Kidney (tissue), 14 donors: ENCODE results near the gene TECPR1. TPM values are rescaled to one million over a fixed set of nuclear protein-coding genes. Genes with fewer than 3 reads are reported as not detected.
A peak's percentile ranks its signal among the peaks of the same experiment; 100 is the strongest.

Source experiments
- DNase-seq, 5 donors: peaks; one replicate each; pipeline ENCODE4 v3.0.0-alpha.2; 2013 to 2020
- FAIRE-seq: peaks from 2 replicates; lab custom pipeline; 2012; peaks lifted over from hg19 to GRCh38; lab: Jason Lieb, UNC
- H3K27ac ChIP-seq, 2 donors: one replicate each; pipeline ENCODE4 v1.7.0; 2013; ENCODE audit warnings: low read depth in 2 of 2, low read length in 2 of 2, inconsistent platforms in 1 of 2
- H3K27me3 ChIP-seq: one replicate; pipeline ENCODE4 v1.7.1; 2013; ENCODE audit warnings: low read length, inconsistent platforms; ENCODE audit not compliant: control insufficient read depth, insufficient read depth
- H3K36me3 ChIP-seq, 3 donors: one replicate each; pipeline versions ENCODE4 v1.7.0 to v1.7.1; 2013; ENCODE audit warnings: low read length in 3 of 3, control low read depth in 1 of 3, inconsistent platforms in 1 of 3; ENCODE audit not compliant: insufficient read depth in 3 of 3, control insufficient read depth in 2 of 3
- H3K4me1 ChIP-seq, 3 donors: one replicate each; pipeline versions ENCODE4 v1.7.0 to v1.7.1; 2013; ENCODE audit warnings: low read length in 3 of 3, inconsistent platforms in 1 of 3, low read depth in 1 of 3; ENCODE audit not compliant: control insufficient read depth in 2 of 3, insufficient read depth in 2 of 3
- H3K4me3 ChIP-seq, 3 donors: one replicate each; pipeline versions ENCODE4 v1.7.0 to v1.8.1; 2013; ENCODE audit warnings: low read length in 3 of 3, control low read depth in 1 of 3, inconsistent platforms in 1 of 3
- H3K9ac ChIP-seq, 3 donors: one replicate each; pipeline versions ENCODE4 v1.7.0 to v1.7.1; 2013; ENCODE audit warnings: low read length in 3 of 3, control low read depth in 1 of 3, inconsistent platforms in 1 of 3
- H3K9me3 ChIP-seq, 3 donors: one replicate each; pipeline versions ENCODE4 v1.7.0 to v1.7.1; 2013; ENCODE audit warnings: low read length in 3 of 3, control low read depth in 1 of 3, inconsistent platforms in 1 of 3; ENCODE audit not compliant: control insufficient read depth in 2 of 3, insufficient read depth in 1 of 3
- intact Hi-C: fragments of 100-400 bp; cut with DNase I; formaldehyde crosslinking; loops from one replicate; pipeline ENCODE4 v1.11.1; 2022
- polyA plus RNA-seq: library from polyadenylated mRNA; stranded (reverse); fragments of 350-450 nt; fragmentation: Illumina TruSeq; extraction: RNeasy Lipid Tissue Mini Kit (QIAGEN cat#74804); gene quantifications from one replicate; pipeline ENCODE4 v1.2.3, GENCODE V29; 2014; ENCODE audit warnings: low read depth, low replicate concordance; ENCODE audit not compliant: insufficient read depth
- total RNA-seq: library from RNA; stranded (reverse); fragmentation: NEBNext Ultra II Directional; extraction: Animal tissue kit (Norgen Biotek cat#: 25700); gene quantifications from one replicate; pipeline ENCODE4 v1.2.1, GENCODE V29; 2021
- TF ChIP-seq, protein P1 (sequence below): IDR thresholded peaks from 3 replicates; pipeline ENCODE4 v1.5.1; 2012; ENCODE audit warnings: mild to moderate bottlenecking, moderate library complexity, borderline replicate concordance; ENCODE audit not compliant: insufficient read depth; ENCODE audit errors: extremely low read depth
- donor health status: control.
- donor health status: control.
- donor health status: control.
- donor health status: control.
- donor health status: control.
- donor health status: DM: yes; HTN: yes; CAD: no.
- donor health status: Normal renal cell carcinoma (clear cell type).

The TECPR1 gene
- total and polyA plus RNA-seq, 2 donors from 2014 or later = 5.1 to 39.5 TPM

- FAIRE-seq = no peak
Measured at GRCh38 chr7:98214811-98215321, 37.2 kb downstream of the TECPR1 start.

DNA sequence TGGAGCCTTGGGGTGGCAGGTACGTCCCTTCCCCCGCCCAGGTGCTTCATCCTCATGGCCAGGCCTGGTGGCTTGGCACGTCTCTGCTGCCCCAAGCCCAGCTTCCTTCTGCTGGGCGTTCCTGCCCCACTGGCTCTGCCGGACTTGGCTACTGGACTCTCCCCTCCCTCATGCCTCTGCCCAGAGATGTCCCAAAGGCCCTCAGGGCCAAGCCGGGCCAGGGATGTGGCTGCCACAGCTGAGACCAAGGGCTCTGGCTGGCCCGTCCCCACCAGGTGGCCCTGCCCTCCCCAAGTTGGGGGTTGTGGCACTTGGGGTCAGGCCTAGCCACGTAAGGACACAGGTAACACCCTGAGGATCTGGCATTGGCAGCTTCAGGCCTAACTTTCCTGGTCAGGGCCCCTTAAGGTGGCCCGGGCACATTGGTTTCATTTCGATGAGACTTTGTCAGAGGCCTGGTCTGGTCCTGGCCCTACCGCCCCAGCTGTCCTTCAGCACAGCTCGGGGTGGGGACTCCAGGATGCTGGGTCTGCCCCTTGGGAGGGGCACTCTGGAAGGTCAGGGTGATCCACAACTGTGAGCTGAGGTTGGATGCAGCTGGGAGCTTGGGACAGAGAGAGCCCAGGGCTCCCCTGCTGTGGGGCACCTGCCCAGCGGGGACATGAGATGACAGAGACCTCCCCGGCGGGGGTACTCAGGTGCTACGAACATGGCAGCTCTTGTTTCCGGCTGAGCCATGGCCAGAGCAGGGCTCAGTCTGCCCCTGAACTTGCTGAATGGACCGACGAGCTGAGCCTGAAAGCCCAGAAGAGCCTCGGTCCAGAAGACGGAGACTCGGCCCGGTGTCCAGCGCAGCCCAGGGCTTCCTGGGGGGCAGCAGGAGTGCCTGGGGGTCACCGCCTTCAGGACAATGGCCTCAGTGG, 37.9 kb downstream of the TECPR1 start:
- DNase-seq = peak in 1 of 5 donors; percentile 75
- Histone ChIP-seq H3K4me1 (no peaks in the 10 kb centered on the region), H3K9ac (no peak overlapping the region), H3K4me3 (no peak overlapping the region), H3K36me3 (no peaks in the 10 kb centered on the region), H3K27me3 (no peaks in the 10 kb centered on the region), H3K9me3 (no peaks in the 10 kb centered on the region), H3K27ac (no peak overlapping the region)
- TF ChIP-seq, protein P1, sequence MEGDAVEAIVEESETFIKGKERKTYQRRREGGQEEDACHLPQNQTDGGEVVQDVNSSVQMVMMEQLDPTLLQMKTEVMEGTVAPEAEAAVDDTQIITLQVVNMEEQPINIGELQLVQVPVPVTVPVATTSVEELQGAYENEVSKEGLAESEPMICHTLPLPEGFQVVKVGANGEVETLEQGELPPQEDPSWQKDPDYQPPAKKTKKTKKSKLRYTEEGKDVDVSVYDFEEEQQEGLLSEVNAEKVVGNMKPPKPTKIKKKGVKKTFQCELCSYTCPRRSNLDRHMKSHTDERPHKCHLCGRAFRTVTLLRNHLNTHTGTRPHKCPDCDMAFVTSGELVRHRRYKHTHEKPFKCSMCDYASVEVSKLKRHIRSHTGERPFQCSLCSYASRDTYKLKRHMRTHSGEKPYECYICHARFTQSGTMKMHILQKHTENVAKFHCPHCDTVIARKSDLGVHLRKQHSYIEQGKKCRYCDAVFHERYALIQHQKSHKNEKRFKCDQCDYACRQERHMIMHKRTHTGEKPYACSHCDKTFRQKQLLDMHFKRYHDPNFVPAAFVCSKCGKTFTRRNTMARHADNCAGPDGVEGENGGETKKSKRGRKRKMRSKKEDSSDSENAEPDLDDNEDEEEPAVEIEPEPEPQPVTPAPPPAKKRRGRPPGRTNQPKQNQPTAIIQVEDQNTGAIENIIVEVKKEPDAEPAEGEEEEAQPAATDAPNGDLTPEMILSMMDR = no peak
- FAIRE-seq = no peak
- intact Hi-C loops = no loop called here

More at GRCh38 chr7:98214811-98215321, 37.2 kb downstream of the TECPR1 start:
- DNase-seq = peak in 2 of 5 donors; percentile 44 to 64
- no peak overlapping the region for H3K27ac ChIP-seq
- H3K36me3 ChIP-seq = no peaks in the 10 kb centered on the region
- H3K4me3 ChIP-seq = no peak overlapping the region
- TF ChIP-seq, protein P1 = no peak
- H3K9me3 ChIP-seq = no peaks in the 10 kb centered on the region
- no peak overlapping the region for H3K9ac ChIP-seq
- no peaks in the 10 kb centered on the region for H3K4me1 ChIP-seq
- intact Hi-C loops = no loop called here
- no peaks in the 10 kb centered on the region for H3K27me3 ChIP-seq

DNA sequence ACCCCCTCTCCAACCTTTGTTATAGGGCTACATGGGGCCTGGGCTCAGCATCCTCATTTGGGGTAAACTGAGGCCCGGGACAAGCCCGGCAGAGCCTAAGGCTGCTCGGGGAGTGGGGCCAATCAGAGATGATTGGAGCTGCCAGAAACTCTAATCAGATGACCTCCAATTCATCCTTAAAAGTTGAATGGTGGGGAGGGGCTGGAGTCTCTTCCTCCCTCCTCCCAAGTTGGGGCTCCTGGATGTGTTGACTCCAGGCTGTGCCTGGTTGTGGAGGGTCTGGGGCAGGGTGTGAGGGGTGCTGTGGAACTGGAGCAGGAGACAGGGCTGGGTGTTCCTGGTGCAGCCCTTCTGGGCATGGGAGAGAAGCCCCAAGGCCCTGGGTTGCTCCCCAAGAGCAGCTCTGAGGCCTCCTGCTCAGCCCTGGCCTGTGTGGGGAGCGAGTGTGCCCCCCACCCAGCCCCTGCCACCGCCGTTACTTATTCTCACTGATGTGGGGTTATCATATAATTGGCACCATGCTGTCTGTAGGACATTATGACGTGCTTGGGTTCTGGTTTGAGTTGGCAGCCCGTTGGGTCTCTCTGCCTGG, 38.6 kb downstream of the TECPR1 start:
- intact Hi-C loops = no loop called here
- Histone ChIP-seq H3K36me3 (no peaks in the 10 kb centered on the region), H3K27me3 (no peaks in the 10 kb centered on the region), H3K4me1 (no peaks in the 10 kb centered on the region), H3K9ac (no peak overlapping the region), H3K4me3 (no peak overlapping the region), H3K9me3 (no peaks in the 10 kb centered on the region), H3K27ac (no peak overlapping the region)
- TF ChIP-seq, protein P1 = no peak
- peak in 1 of 5 donors; percentile 30 for DNase-seq
- no peak for FAIRE-seq
